PC-3 (cell line): ENCODE measurements around the gene RAB40C.

Experiments used
- EZH2phosphoT487 ChIP-seq: fragments of 300-600 bp; sonication (generic); IDR thresholded peaks from 2 replicates; pipeline ENCODE4 v1.6.1; 2018; ENCODE audit warnings: mild to moderate bottlenecking, antibody characterized with exemption, low read length, borderline replicate concordance
- TF ChIP-seq, protein P1 (sequence below): fragments of 300-600 bp; sonication (generic); conservative IDR thresholded peaks from 2 replicates; pipeline ENCODE4 v1.5.1; 2017; ENCODE audit warnings: antibody characterized with exemption, low read depth, mild to moderate bottlenecking, low read length

DNA sequence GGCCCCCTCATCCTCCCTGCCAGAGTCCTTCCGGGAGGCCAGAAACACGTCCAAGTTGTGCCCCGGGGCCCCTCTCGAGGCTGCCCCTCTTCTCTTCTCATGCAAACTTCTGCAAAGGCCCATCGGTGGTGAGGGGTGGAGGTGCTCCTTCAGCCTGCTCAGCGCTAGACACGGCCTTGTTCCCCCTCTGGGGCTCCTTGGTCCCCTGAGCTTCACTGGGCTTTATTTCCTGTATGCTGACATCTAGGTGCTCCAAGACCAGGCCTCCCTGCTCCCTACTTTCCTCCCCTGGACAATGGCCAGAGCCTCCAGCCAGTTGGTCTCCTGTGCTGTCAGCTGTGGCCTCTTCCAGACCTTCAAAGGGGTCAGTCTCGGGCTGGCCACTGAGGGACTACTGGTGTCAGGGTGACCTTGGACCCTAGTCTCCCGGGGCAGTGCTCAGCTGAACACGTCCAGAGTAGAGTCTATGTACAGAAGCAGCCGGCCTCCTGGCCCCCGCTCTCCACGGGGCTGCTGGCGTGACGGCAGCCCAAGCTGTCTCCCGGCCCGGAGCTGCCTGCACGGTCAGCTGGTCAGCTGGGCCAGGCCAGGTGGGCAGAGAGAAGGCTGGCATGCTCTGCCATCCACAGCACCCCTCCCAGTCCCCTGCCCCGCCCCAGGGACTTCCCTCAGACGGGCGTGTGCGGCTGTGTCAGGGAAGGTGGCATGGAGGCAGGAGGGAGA lies 31.4 kb upstream of the RAB40C start:
- TF ChIP-seq EZH2phosphoT487 = no peak
- TF ChIP-seq, protein P1, sequence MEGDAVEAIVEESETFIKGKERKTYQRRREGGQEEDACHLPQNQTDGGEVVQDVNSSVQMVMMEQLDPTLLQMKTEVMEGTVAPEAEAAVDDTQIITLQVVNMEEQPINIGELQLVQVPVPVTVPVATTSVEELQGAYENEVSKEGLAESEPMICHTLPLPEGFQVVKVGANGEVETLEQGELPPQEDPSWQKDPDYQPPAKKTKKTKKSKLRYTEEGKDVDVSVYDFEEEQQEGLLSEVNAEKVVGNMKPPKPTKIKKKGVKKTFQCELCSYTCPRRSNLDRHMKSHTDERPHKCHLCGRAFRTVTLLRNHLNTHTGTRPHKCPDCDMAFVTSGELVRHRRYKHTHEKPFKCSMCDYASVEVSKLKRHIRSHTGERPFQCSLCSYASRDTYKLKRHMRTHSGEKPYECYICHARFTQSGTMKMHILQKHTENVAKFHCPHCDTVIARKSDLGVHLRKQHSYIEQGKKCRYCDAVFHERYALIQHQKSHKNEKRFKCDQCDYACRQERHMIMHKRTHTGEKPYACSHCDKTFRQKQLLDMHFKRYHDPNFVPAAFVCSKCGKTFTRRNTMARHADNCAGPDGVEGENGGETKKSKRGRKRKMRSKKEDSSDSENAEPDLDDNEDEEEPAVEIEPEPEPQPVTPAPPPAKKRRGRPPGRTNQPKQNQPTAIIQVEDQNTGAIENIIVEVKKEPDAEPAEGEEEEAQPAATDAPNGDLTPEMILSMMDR = no peak
